Pancreas (tissue), 10 donors: ENCODE results near the gene NDFIP2. TPM values are rescaled to one million over a fixed set of nuclear protein-coding genes. Genes with fewer than 3 reads are reported as not detected.

Experiments
- ATAC-seq, 4 donors: fragments of 200-7000 bp; cut with Tn5 transposase; one replicate each; pipeline versions ENCODE4 v1.8.0 to v1.9.1; 2020; ENCODE audit warnings: mild to moderate bottlenecking in 4 of 4, moderate library complexity in 4 of 4
- DNase-seq, 6 donors: peaks; one replicate each; pipeline ENCODE4 v3.0.0-alpha.2; 2020
- FAIRE-seq: peaks from 2 replicates; lab custom pipeline; 2012; peaks lifted over from hg19 to GRCh38; lab: Jason Lieb, UNC
- H3K27ac ChIP-seq, 4 donors: fragments of 200-600 bp; sonication (generic); 1 replicate in 3 of 4; 2 replicates in 1 of 4; pipeline versions ENCODE4 v1.5.0 to v1.8.0; 2020
- H3K27me3 ChIP-seq, 4 donors: fragments of 200-600 bp; one replicate each; pipeline ENCODE4 v1.8.0; 2021
- H3K36me3 ChIP-seq, 3 donors: fragments of 200-600 bp; sonication (generic) in 1 of 3; one replicate each; pipeline versions ENCODE4 v1.5.0 to v1.8.0; 2020 to 2021
- H3K4me1 ChIP-seq, 3 donors: fragments of 200-600 bp; one replicate each; pipeline ENCODE4 v1.8.0; 2021
- H3K4me3 ChIP-seq, 4 donors: fragments of 200-600 bp; sonication (generic) in 2 of 4; one replicate each; pipeline versions ENCODE4 v1.5.0 to v1.8.0; 2020 to 2021
- H3K9me3 ChIP-seq, 4 donors: fragments of 200-600 bp; one replicate each; pipeline ENCODE4 v1.8.0; 2021
- CTCF ChIP-seq, 4 donors: fragments of 200-600 bp; sonication (generic) in 3 of 4; IDR thresholded peaks; one replicate each; pipeline versions ENCODE4 v1.5.0 to v1.8.0; 2021; ENCODE audit warnings: antibody characterized with exemption in 4 of 4
- WGBS, 2 donors: extraction: QIAGEN DNeasy Blood & Tissue Kit; methylation state at CpG; one replicate each; pipeline ENCODE4 v1.1.7; 2013; 5-methylcytosine and 5-hydroxymethylcytosine counted together
- intact Hi-C, 3 donors: fragments of 100-400 bp; cut with DNase I; formaldehyde crosslinking; loops; one replicate each; pipeline versions ENCODE4 v1.11.1 to v1.14.2; 2022
- polyA plus RNA-seq, 2 donors: library from polyadenylated mRNA; stranded (reverse); fragments of 200-250 nt; gene quantifications; one replicate each; pipeline ENCODE4 v1.2.3, GENCODE V29; 2013
- total RNA-seq, 6 donors: library from RNA; stranded (reverse); fragmentation: NEBNext Ultra II Directional in 4 of 6; extraction: Animal tissue kit (Norgen Biotek cat#: 25700) in 4 of 6; gene quantifications; one replicate each; pipeline versions ENCODE4 v1.2.1 to v1.2.4, GENCODE V29; 2021 to 2023
- donor health status: healthy with polysubstance abuse.
- donor health status: DM: no; HTN: no; CAD: no; lungs with moderate emphysema.
- donor health status: DM: no; HTN: no; CAD: no.
- donor health status: control.
- donor health status: control.
- donor health status: Bipolar disorder and iron deficiency.
- donor health status: DM: yes; HTN: yes; CAD: no.
- donor health status: DM: no; HTN: no; CAD: no.
- donor health status: DM: no; HTN: no; CAD: no.
- donor health status: DM: yes; HTN: yes; CAD: no.

The NDFIP2 gene
- total and polyA plus RNA-seq, 8 donors, result 6.3 to 35.0 (median 21.9) TPM

GRCh38 chr13:79466872-79467271 lies 14.1 kb upstream of the NDFIP2 start:
- DNase-seq, result no peak

GRCh38 chr13:79468402-79468801 lies 12.6 kb upstream of the NDFIP2 start:
- Histone ChIP-seq H3K9me3 (no peaks in the 10 kb centered on the region), H3K27me3 (no peaks in the 10 kb centered on the region), H3K27ac (no peak overlapping the region), H3K4me1 (no peaks in the 10 kb centered on the region), H3K36me3 (no peaks in the 10 kb centered on the region), H3K4me3 (no peak overlapping the region)
- ATAC-seq (no peak), DNase-seq (no peak), FAIRE-seq (no peak)
- no peak for TF ChIP-seq CTCF (IDR thresholded peaks at IDR 0.05)
- 81 to 83% methylated on average over 1 of the region's 1 CpG for WGBS, 2 donors
- intact Hi-C loops, result no loop called here

More at GRCh38 chr13:79466872-79467271, 14.1 kb upstream of the NDFIP2 start:
- FAIRE-seq, result no peak
- no peaks in the 10 kb centered on the region for H3K9me3 ChIP-seq
- intact Hi-C loops, result no loop called here
- no peak for TF ChIP-seq CTCF (IDR thresholded peaks at IDR 0.05)
- H3K27ac ChIP-seq, result no peak overlapping the region
- no peaks in the 10 kb centered on the region for H3K36me3 ChIP-seq
- WGBS, 2 donors, result 87 to 90% methylated on average over 2 of the region's 2 CpGs
- H3K27me3 ChIP-seq, result no peaks in the 10 kb centered on the region
- H3K4me1 ChIP-seq, result no peaks in the 10 kb centered on the region
- ATAC-seq, result no peak
- no peak overlapping the region for H3K4me3 ChIP-seq

GRCh38 chr13:79468819-79469218 lies 12.1 kb upstream of the NDFIP2 start:
- no peak for DNase-seq
- Histone ChIP-seq H3K4me1 (no peaks in the 10 kb centered on the region), H3K4me3 (no peak overlapping the region), H3K27ac (no peak overlapping the region), H3K9me3 (no peaks in the 10 kb centered on the region), H3K36me3 (no peaks in the 10 kb centered on the region), H3K27me3 (no peaks in the 10 kb centered on the region)
- intact Hi-C loops, result no loop called here
- no peak for ATAC-seq
- TF ChIP-seq CTCF (IDR thresholded peaks at IDR 0.05), result no peak
- 83 to 89% methylated on average over 3 of the region's 3 CpGs for WGBS, 2 donors
- no peak for FAIRE-seq

- DNase-seq, result no peak
Measured at GRCh38 chr13:79469608-79470007, 11.3 kb upstream of the NDFIP2 start.

More at GRCh38 chr13:79469608-79470007, 11.3 kb upstream of the NDFIP2 start:
- H3K4me1 ChIP-seq, result no peaks in the 10 kb centered on the region
- no peak for ATAC-seq
- no peak overlapping the region for H3K4me3 ChIP-seq
- intact Hi-C loops, result no loop called here
- no peak for FAIRE-seq
- H3K9me3 ChIP-seq, result no peaks in the 10 kb centered on the region
- no peaks in the 10 kb centered on the region for H3K36me3 ChIP-seq
- H3K27ac ChIP-seq, result no peak overlapping the region
- WGBS, 2 donors, result 84 to 89% methylated on average over 3 of the region's 3 CpGs
- TF ChIP-seq CTCF (IDR thresholded peaks at IDR 0.05), result no peak
- no peaks in the 10 kb centered on the region for H3K27me3 ChIP-seq
